Occipital lobe (tissue), 2 donors: ENCODE measurements around the gene ABCG1. TPM values are rescaled to one million over a fixed set of nuclear protein-coding genes. Genes with fewer than 3 reads are reported as not detected.
A peak's percentile ranks its signal among the peaks of the same experiment; 100 is the strongest.

Source experiments
- DNase-seq: peaks from one replicate; lab custom pipeline; 2025; lab: John Stamatoyannopoulos, UW
- total RNA-seq: library from RNA; depleted of rRNA; stranded (reverse); fragments of >200 nt; gene quantifications from one replicate; pipeline ENCODE4 v1.2.3, GENCODE V29; 2014

The ABCG1 gene
- total RNA-seq, 1 donor from 2014 or later, result 16.1 TPM

DNA sequence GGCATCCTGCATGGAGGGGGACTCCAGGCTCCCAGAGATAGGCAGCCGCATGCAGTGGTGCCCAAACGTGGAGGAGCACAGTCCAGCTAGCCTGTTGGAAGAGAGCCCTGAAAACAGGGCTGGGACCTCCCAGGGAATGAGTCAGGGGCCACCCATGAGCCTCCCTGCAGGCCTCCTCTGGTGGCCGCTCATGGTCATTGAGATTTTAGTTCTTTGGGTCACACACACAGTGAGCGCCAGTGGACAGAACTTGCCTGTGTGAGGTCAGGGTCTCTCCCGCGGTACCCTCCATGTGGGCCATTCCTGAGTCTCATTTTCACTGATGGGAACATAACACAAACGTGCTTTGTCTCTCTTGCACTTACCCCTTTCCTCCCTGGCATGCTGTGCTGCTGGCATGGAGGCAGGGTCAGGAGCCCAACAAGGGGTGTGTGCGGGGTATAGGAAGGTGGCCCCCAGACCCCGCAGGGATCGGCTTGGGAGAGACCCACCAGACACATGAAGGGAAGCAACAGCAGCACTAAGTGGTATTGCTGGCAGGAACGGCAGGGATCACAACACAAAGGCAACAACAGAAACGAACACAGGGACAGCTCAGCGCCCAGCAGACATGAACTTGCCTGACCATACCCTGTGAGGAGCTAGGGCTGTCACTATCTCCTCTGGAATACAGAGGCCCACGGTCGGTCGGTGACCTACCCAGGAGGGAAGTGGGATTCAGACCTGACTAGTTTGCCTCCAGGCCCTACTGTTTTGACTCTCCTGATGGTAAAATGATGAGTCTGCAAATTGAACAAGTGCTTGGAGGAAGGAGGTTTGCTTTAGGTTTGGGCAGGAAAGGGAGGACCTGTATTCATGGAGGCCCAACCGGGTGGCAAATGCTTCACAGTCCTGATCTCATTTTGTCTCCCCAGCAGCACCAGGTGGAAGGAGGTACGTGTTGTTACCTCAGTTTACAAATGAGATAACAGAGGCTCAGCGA is 31.8 kb downstream of the ABCG1 start:
- DNase-seq, result no peak

DNA sequence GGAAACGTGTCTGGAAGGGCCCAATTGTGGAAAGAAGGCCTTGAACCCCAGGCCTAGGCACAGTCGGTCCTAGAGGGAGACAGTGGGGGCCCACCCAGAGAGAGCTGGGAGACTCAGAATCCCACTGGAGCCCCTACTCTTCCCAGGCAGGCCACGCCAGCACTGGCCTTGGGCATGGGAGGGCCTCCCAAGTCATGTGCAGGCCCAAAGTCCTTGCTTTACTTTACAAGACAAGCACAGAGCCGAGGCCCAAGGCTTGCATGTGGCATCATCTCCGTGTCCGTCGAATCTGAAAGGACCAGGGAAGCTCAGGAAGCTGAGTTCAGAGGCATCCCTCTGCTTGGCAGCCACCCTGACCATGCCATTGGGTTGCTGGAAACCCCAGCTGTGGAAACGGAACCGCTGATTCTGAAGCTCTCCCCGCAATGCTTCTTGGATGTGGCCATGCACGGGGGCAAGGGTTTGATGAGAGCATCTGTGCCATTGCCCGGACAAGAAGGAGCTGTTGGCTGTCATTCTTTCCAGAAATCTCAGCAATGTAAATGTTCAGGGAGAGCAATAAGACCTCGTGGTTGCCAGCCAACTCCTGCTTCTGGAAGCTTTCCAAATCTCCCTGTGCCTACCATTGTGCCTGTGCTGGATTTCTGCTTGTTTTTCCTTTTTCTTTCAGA is 32.8 kb downstream of the ABCG1 start:
- DNase-seq, result no peak

DNA sequence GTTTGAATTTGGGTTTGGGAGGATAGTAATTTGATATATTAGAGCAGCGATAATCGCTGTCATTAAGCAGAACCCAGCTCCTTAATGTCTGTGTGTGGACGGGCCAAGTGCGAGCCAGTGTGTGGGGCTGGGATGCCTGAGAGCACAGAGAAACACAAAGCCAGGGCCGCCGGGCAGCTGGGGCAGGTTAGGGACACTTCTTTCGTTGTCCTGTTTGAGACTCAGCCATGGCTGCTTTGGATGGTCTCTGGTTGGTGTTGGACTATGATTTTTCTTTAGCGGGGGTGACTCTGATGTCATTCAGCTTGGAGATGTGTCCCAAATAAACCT is 33.4 kb downstream of the ABCG1 start:
- no peak for DNase-seq

DNA sequence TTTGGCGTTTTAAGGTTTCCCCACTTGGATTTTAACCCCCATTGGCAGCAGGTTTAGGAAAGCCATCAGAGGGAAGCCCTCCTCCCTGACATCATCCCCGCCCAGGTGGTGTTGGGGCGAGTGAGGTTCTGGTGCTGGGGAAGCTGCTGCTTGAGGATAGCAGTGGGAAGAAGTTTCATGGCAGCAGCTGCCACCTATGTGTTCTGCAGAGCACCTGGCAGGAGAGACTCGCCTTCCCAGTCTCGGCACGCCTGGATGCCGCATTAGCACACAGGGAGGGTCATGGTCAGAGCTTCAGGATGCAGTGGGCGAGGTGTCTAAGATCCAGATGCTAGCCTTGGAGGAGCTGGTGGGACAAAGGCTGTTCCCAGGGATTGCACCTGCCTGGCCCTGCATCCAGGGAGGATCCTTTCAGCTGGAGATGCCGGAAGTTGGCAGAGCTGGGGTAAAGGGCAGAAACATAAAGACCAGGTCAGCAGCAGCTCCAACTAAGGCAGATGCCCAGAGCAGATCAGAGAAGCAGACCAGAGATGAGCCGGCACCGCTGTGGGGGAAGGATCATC is 33.9 kb downstream of the ABCG1 start:
- DNase-seq, result no peak

DNA sequence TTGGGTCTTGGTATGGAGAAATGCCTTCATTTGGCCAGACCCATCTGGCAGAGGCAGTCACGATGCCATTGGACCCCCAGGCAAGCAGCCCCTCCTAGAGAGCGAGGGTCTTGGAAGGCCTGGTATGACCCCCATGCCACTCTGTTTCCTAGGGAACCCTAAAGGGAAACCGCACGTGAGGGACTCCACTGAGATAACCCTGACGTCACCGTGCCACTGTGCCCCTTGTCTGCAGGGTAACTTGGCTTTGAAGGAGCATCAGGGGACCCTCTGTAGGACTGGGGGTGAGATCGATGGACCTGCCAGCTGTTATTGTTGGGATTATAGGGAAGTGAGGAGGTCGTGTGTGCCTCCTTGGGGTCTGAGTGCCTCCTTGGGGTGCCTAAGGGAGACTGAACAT is 34.5 kb downstream of the ABCG1 start:
- no peak for DNase-seq

DNA sequence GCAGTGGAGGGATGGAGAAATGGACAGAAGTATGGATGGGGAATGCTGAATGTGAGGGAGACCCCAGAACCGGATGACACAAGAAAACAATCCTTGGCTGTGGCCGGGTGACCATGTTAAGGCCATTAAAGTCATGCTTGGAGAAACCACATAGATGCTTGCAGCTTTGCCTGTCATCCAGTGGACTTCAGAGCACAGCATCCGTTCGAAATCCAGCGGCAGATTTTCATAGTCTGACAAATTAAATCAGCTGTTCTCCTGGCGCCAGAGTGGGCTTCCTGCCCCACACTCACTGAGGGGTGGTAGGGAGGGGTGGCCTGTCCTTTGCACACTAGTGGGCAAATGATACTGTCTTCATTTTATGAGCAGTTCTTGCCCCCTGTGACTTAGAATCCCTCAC is 35.1 kb downstream of the ABCG1 start:
- DNase-seq, result no peak

DNA sequence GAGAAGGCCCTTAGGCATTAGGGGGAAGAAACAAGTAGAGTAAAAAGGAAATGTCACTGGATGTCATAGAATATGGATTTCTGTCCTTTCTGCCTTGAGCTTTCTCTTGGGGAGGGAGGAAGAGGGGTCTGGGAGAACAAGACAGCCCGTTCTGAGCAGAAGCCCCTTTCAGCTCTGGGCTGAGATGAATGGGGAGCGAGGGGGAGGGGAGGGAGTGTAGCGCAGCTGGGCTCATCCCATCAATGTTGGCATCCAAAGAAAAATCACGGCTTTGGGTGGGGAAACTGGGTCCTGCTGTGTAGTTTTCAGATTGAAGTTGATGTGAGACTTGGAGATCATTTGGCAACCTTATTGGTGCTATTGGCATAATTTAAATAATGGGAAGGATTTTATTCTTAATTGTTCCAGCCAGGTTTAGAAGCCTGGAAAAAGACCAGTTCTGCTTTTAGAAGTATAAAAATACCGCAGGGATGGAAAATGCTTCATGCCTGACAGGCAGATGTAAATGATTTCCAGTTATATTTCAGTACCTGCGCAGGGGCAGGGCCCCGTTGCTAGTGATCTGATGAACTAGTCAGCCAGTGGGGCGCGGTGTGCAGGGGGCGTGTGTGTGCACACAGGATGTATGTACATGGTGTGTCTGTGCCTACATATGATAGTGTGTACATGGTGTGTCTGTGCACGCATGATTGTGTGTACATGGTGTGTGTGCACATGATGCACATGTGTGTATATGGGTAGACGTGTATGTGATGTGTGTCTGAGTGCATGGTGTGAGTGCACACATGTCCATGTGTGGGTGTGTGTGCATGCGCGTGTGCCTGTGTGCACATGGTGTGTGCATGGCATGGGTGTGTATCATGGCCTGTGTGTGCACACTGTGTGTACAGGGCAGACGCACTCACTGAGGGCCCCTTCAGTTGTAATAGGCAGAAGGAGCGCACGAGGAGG is 36.0 kb downstream of the ABCG1 start:
- DNase-seq, result no peak

DNA sequence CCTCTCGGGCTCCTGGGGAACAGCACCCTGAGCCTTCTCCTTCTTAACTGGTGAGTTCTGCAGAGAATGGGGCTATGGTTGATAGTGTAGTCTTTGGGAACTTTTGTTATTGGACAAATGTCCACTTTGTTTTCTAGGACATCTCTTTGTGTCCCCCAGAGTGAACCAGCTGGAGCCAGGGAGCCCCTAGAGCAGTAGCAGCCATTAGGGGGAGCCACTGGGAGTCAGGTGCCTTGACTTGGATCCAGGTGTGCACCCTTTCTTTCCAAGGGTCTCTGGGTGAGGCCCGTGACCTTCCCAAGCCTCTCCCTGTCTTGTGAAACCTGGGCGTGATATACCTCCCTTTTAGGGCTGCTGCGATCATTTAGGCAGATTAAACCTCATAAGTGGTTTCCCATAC is 36.9 kb downstream of the ABCG1 start:
- DNase-seq, result no peak

DNA sequence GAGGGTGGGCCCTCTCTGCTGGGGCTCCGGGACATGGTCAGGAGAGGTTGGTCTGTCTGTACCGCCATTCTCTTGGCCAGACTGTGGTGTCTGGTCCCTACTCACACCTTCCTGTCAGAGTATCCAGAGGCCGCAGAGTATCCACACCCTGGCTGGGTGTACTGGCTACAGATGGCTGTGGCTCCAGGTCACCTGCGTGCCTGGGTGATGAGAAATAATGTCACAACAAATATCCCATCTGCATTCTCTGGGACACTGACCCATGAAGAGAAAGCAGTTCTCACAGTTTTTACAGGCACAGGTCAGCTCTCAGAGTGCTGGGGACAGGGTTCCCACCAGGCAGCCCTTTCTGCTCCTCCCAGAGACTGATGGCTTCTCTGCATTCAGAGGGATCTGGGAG is 37.4 kb downstream of the ABCG1 start:
- no peak for DNase-seq

DNA sequence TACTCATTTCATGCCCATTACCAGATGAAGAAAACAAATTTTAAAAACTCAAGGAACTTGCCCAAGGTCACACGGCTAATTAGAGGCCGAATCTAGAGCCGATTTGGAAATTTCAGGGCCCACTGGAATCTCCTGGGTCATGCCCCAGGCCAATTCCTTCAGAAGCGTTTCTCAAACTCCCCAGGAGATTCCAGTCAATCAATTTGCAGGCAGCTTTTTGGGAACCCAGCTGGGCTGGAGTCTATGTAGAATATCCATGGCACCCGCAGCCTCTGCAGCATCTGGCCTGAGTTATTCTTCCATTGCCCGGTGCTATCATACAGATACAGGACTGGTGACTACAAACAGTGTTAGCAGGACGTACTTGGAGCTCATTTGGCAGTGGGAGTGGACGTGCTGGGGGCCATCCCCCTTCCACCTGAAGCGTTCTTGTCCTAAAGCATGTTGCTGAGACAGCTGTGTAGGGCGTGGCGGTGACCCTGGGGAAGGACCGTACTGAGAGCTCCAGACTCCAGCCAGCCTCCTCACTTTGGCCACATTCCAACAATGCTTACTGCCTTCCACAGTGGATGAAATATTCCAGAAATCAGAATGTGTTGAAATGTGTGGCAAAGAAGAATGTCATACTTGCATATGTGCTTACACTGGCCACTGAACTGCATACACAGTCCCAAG is 38.3 kb downstream of the ABCG1 start:
- no peak for DNase-seq

DNA sequence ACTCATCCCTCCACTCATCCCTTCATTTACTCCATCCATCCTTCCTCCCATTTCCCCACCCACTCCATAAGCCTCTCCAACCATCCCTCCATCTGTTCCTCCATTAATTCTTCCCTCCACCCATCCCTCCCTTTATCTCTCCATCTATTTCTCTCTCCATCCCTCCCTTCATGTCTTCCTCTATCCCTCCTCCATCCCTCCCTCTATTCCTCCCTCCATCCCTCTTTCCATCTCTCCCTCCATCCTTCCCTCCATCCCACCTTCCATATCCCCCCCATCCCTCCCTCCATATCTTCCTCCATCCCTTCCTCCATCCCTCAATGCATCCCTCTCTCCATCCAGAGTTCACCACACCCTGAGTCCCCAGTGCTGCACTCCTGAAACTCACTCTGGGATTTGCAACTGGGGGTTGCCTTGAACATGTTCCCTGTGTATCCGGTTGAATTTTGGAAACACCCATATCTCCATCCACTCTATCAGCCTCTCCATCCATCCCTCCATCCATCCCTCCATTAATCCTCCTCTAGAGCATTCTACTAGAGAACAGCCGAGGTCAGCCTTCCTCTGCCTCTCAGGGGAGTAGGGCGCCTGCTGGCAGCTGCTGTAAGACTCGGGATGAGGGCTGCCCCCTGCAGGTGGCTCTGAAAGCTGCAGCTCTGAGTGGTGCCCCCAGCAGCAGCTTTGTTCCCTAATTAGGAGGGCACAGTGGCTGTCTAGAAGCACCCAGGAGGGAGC is 39.4 kb downstream of the ABCG1 start:
- DNase-seq, result peak; percentile 28

DNA sequence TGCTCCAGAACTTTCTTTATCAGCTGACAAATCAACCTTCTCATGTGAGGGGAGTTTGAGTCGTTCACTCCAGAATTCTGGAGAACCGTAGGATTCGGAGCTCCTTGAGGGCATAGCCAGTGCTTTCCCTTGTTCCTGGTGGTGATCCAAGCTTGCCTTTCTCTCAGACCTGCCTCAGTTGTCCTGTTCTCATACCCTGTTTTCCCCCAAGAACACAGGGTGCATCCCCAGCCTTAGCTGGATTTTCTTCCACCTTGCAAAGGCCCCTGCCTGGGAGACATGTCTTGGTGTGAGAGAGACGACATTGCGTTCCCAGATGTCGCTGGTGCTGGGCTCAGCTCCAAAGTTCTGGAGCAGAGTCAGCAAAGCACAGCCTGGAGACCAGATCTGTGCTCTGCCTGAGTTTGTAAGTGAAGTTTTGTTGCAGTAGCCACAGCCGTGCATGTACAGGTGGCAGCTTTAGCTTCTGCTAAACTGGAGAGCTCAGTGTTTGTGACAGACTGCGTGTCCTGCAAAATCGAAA is 40.0 kb downstream of the ABCG1 start:
- no peak for DNase-seq

DNA sequence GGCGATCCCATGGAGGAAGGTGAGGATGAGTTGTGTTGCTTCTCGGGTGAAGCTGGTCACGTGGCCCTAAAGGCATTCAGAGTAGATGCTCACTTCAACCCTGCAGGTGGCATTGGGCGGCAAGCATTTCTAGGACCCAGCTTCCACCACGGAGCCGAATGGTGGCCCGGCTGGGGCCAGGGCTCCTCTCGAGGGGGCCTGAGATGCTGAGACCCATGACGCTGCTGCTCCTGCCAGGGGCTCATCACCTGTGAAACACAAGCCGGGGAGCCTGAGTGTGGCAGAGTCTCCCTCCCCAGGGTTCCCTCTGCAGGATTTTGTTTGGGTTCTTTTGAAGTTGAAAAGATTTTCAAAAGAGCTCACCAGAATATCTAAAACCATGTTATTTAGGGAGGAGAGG is 41.2 kb downstream of the ABCG1 start:
- DNase-seq, result no peak

DNA sequence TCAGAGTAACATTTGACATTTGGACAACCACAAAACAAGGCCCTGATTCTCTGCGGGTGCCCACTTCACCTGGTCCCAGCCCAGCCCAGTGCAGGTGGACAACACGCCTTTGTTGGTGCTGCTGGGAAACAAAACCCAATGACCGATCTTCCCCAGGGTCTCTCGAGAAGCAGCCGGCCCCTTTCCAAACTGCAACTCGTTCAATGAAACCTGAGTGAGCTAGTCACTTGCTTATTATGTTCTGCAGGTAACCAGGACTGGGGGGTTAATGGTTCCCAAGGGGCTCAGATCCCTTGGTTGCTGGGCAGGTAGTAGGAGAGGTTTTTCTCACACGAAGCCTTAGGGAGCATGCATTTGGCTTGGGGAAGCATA is 42.9 kb downstream of the ABCG1 start:
- DNase-seq, result no peak

DNA sequence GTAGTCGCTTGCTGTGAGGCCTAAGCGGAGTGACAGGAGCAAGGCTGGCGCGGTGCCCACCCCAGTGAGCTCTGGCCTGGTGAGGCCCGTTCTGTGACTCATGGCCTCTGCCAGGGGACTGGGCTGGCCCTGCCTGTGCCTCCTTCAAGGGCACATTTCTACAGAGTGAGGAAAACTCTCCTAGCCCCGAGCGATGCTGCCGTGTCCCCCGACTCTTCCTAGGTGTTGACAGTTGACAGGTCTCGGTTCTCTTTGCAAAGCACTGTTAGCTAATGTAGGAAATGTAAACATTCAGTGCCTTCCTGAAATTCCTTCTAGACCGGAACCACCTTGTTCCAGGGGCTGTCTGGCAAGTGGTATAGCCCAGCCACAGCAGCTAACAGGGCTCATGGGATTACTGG is 43.9 kb downstream of the ABCG1 start:
- no peak for DNase-seq

DNA sequence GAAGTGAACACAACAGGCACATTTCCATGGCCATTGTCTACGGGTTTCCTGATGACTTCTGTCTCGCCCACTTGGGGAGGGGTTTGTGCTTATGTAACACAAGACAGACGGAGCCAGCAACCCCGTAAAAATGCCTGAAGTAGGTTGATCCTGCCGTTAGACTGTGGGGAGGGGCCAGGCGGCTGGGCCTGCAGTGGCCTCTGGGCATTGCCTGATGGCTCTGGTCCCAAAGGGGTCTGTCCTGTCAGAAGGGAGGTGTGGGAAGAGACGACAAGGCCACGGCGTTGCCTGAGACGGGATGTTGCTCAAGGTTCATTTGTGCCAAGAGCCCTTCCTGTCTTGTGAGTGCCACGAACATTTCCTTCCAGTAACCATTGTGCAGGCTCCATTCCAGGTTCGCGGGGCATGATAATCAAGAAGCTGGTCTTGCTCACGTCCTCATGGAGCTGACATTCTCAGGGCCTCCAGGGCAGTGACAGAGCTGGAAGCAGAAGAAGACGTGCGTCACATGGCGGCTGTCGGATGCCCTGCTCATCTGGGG is 44.7 kb downstream of the ABCG1 start:
- DNase-seq, result no peak

DNA sequence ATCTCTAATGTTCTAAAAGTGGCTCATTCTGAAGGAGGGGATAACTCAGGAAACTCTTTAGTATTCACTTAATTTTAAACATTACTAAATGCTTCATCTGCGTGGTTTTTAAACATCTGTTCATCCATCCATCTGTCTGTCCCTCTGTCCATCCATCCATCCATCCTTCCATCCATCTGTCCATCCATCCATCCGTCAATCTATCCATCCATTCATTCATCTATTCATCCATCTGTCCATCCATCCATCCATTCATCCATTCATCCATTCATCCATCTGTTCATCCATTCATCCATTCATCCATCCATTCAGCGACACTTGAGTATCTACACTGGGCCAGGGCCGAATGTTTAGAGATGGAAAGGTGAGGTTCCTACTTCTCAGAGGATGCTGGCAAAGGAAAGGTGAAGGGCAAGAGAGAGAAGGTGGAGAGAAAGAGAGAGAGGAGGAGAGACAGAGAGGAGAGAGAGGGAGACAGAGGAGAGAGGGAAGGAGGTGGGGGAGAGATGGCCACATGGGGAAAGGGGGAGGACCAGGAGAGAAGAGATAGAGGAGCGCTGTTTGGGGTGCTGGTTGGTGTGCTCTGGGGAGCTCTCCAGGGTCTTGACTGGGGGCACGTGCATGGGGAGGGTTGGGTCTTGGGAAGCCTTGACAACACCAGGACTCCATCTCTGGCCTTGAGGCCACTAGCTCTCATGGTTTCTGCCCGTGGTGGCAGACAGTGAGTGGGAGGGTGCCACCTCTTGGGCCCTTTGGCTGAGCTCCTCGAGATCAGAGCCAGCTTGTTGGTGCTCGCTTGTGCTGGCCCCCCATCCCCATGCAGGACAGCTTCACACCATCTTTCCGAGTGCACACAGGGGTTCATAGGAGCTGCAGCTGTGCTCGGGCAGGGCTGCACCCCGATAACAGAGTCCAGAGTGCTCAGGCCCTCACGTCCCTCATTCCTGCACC is 45.6 kb downstream of the ABCG1 start:
- no peak for DNase-seq

DNA sequence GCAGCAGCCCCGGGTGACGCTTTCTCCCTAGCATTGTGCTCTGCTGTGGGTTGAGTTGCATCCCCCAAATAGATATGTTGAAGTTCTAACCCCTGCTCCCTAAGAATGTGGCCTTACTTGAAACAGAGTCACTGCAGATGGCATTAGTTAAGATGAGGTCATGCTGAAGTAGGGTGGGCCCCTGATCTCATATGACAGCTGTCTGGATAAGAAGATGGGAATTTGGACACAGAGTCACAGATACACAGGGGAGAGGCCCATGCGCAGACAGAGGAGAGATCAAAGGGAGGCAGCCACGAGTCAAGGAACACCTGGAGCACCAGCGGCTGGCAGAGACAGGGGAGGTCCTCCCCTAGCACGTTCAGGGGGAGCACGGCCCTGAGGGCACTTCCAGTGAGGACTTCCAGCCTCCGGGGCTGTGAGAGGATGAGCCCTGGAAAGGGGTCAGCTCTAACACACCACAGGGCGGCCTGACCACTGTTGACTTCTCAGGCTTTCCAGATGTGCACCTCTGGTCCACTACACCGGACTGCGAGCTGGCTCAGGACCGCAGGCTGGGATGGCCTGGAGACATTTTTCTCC is 46.4 kb downstream of the ABCG1 start:
- DNase-seq, result no peak
